Vagina (tissue), 1 donor: ENCODE measurements around the gene SPEM1. TPM values are rescaled to one million over a fixed set of nuclear protein-coding genes. Genes with fewer than 3 reads are reported as not detected.

Experiments
- total RNA-seq: library from RNA; depleted of rRNA; stranded (reverse); fragments of >200 nt; gene quantifications from one replicate; pipeline ENCODE4 v1.2.3, GENCODE V29; 2016

SPEM1 gene
- total RNA-seq, 1 donor from 2014 or later = not detected

Other genes starting within 250 kb of the SPEM1 start
- 2.5 TPM for gene ASGR1, start 241.0 kb upstream of the SPEM1 start, total RNA-seq
- 23.3 TPM for gene DLG4, start 200.5 kb upstream of the SPEM1 start, total RNA-seq
- 957 TPM for gene ACADVL, start 200.4 kb upstream of the SPEM1 start, total RNA-seq
- gene DVL2, start 185.8 kb upstream of the SPEM1 start, total RNA-seq = 53.0 TPM
- 24.8 TPM for gene PHF23, start 180.9 kb upstream of the SPEM1 start, total RNA-seq
- gene GABARAP, start 177.9 kb upstream of the SPEM1 start, total RNA-seq = 395 TPM
- gene CTDNEP1, start 168.6 kb upstream of the SPEM1 start, total RNA-seq = 64.6 TPM
- gene ELP5, start 168.1 kb upstream of the SPEM1 start, total RNA-seq = 30.9 TPM
- gene CLDN7, start 157.8 kb upstream of the SPEM1 start, total RNA-seq = 75.9 TPM
- gene SLC2A4, start 138.6 kb upstream of the SPEM1 start, total RNA-seq = 3.2 TPM
- 0.25 TPM for gene YBX2, start 125.7 kb upstream of the SPEM1 start, total RNA-seq
- 238 TPM for gene EIF5A, start 112.7 kb upstream of the SPEM1 start, total RNA-seq
- gene GPS2, start 105.0 kb upstream of the SPEM1 start, total RNA-seq = 51.1 TPM
- 22.6 TPM for gene NEURL4, start 91.0 kb upstream of the SPEM1 start, total RNA-seq
- 7.6 TPM for gene ACAP1, start 83.8 kb upstream of the SPEM1 start, total RNA-seq
- gene KCTD11, start 68.2 kb upstream of the SPEM1 start, total RNA-seq = 12.5 TPM
- not detected for gene TMEM95, start 65.2 kb upstream of the SPEM1 start, total RNA-seq
- gene TNK1, start 39.2 kb upstream of the SPEM1 start, total RNA-seq = 10.1 TPM
- gene PLSCR3, start 25.8 kb upstream of the SPEM1 start, total RNA-seq = 37.1 TPM
- 118 TPM for gene TMEM256, start 16.2 kb upstream of the SPEM1 start, total RNA-seq
- gene NLGN2, start 12.5 kb upstream of the SPEM1 start, total RNA-seq = 25.5 TPM
- gene SPEM2, start 5.3 kb downstream of the SPEM1 start, total RNA-seq = not detected
- gene SPEM3, start 8.5 kb downstream of the SPEM1 start, total RNA-seq = not detected
- 9.8 TPM for gene TMEM102, start 15.1 kb downstream of the SPEM1 start, total RNA-seq
- gene FGF11, start 19.2 kb downstream of the SPEM1 start, total RNA-seq = 10.8 TPM
- gene CHRNB1, start 24.7 kb downstream of the SPEM1 start, total RNA-seq = 5.9 TPM
- 38.1 TPM for gene ZBTB4, start 59.3 kb downstream of the SPEM1 start, total RNA-seq
- gene SLC35G6, start 61.1 kb downstream of the SPEM1 start, total RNA-seq = not detected
- gene POLR2A, start 64.0 kb downstream of the SPEM1 start, total RNA-seq = 118 TPM
- 60.6 TPM for gene TNFSF12, start 128.7 kb downstream of the SPEM1 start, total RNA-seq
- 20.1 TPM for gene TNFSF13, start 138.4 kb downstream of the SPEM1 start, total RNA-seq
- gene SENP3, start 141.6 kb downstream of the SPEM1 start, total RNA-seq = 60.2 TPM
- 40.0 TPM for gene CD68, start 159.3 kb downstream of the SPEM1 start, total RNA-seq
- gene MPDU1, start 163.5 kb downstream of the SPEM1 start, total RNA-seq = 73.4 TPM
- 44.4 TPM for gene SOX15, start 169.8 kb downstream of the SPEM1 start, total RNA-seq
- 36.1 TPM for gene FXR2, start 194.6 kb downstream of the SPEM1 start, total RNA-seq
- gene SAT2, start 207.5 kb downstream of the SPEM1 start, total RNA-seq = 69.7 TPM
- gene SHBG, start 209.8 kb downstream of the SPEM1 start, total RNA-seq = not detected
- 2.7 TPM for gene ATP1B2, start 230.6 kb downstream of the SPEM1 start, total RNA-seq